GM12872 (cell line): ENCODE measurements around the gene MID1IP1.

Experiments
- TF ChIP-seq, protein P1 (sequence below): IDR thresholded peaks from 3 replicates; pipeline ENCODE4 v1.5.1; 2011; ENCODE audit warnings: low read depth, mild to moderate bottlenecking, low read length, moderate library complexity; ENCODE audit not compliant: insufficient read depth

MID1IP1 gene

GRCh38 chrX:38804682-38805431, 3.6 kb downstream of the MID1IP1 start:
- TF ChIP-seq, protein P1, sequence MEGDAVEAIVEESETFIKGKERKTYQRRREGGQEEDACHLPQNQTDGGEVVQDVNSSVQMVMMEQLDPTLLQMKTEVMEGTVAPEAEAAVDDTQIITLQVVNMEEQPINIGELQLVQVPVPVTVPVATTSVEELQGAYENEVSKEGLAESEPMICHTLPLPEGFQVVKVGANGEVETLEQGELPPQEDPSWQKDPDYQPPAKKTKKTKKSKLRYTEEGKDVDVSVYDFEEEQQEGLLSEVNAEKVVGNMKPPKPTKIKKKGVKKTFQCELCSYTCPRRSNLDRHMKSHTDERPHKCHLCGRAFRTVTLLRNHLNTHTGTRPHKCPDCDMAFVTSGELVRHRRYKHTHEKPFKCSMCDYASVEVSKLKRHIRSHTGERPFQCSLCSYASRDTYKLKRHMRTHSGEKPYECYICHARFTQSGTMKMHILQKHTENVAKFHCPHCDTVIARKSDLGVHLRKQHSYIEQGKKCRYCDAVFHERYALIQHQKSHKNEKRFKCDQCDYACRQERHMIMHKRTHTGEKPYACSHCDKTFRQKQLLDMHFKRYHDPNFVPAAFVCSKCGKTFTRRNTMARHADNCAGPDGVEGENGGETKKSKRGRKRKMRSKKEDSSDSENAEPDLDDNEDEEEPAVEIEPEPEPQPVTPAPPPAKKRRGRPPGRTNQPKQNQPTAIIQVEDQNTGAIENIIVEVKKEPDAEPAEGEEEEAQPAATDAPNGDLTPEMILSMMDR, result no peak

DNA sequence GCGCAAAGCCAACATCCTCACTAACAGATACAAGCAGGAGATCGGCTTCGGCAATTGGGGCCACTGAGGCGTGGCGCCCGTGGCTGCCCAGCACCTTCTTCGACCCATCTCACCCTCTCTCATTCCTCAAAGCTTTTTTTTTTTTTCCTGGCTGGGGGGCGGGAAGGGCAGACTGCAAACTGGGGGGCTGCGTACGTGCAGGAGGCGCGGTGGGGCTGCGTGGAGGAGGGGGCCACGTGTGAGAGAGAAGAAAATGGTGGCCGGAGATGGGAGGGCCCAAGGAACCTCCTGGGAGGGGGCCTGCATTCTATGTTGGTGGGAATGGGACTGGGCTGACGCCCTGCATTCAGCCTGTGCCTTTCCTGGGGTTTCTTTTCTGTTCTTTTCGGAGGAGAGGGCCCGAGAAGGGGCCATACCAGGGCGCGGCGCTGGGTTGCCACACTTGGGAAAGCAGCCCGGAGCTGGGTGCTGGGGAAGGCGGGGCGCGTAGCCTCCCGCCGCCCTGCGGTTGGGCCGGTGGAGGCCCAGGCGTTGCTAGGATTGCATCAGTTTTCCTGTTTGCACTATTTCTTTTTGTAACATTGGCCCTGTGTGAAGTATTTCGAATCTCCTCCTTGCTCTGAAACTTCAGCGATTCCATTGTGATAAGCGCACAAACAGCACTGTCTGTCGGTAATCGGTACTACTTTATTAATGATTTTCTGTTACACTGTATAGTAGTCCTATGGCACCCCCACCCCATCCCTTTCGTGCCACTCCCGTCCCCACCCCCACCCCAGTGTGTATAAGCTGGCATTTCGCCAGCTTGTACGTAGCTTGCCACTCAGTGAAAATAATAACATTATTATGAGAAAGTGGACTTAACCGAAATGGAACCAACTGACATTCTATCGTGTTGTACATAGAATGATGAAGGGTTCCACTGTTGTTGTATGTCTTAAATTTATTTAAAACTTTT, 4.5 kb downstream of the MID1IP1 start:
- TF ChIP-seq, protein P1, result no peak

GRCh38 chrX:38806875-38807621, 5.8 kb downstream of the MID1IP1 start:
- TF ChIP-seq, protein P1, result no peak

DNA sequence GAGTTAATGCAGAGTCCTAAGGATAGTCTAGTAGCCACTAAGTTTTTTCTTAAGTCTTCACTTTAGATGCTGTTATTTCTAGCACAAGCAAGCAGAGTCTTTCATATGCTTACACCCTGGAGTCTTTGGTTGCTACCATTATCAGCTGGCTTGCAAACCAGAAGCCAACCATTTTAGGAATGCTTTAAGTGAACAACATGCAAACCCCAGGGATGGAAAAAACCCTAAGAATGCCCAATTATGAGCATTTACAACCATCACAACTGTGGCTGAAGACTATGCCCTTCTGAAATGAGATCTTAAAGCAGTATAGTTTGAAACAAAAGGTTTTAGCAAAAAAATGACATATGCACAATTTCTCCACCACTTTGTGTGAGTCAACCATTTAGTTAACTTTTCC, 6.6 kb downstream of the MID1IP1 start:
- TF ChIP-seq, protein P1, result no peak

DNA sequence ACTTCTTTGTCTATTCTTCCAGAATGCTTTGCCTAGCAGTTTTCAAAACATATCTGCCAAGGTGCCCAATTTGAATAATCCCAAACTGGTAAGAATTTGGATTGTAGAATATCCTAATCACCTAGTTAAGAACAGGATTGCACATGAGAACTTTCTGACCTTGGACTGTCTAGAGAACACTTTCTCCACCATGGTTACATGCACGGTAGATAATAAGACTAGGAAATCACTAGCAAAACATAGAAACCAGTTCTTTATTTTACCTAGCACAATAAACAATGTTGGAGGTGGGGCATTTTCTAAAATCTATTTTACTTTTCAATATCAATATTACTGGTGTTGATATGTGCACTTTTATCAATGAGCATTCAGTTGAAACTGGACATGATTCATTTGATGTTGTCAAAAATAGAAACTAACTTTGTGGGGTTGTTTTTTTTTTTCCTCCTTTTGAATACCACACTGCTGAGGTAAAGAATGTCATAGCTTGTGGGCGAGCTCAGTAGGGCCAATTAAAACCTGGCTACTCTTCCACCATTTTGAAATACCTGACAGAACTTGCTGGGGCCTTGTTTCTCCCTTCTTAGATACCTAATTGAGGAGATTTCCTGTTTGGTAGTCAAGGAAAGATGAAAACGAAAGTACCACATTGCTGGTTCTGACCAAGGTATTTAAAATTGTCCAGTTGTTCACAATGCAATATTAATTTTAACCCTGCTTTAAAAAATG, 10.4 kb downstream of the MID1IP1 start:
- TF ChIP-seq, protein P1, result no peak

- TF ChIP-seq, protein P1, result no peak
These were observed 14.9 kb downstream of the MID1IP1 start for GRCh38 chrX:38816155-38816554.
